HG02571 (cell line): ENCODE data around the gene RBM19.

ENCODE experiments used
- ATAC-seq: cut with Tn5 transposase; IDR thresholded peaks from one replicate; pipeline ENCODE4 v1.9.1; 2021; ENCODE audit warnings: mild to moderate bottlenecking, moderate library complexity; ENCODE audit not compliant: unreplicated experiment

The RBM19 gene

GRCh38 chr12:113957627-113958026 lies 8.5 kb downstream of the RBM19 start:
- ATAC-seq = no peak

GRCh38 chr12:113955109-113955970 lies 10.8 kb downstream of the RBM19 start:
- ATAC-seq = no peak

DNA sequence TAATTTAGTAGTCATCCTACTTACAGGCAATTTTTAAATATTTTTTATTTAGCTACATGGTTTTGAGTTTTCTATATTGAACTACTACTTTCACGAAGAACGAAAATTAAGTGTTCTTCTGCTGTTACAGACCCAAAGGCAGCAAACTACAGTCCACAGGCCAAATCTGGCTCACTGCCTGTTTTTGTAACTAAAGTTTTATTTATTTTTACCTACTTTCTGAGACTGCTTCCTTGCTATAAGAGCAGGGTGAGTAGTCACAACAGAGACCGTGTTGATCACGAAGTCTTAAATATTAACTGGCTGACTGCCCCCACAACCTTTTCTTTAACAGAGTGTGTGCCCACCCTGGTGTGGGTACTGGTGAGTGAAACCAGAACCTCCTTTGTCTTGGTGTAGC lies 11.6 kb downstream of the RBM19 start:
- ATAC-seq = no peak

- no peak for ATAC-seq
Measured at GRCh38 chr12:113950873-113951272, 15.3 kb downstream of the RBM19 start.

DNA sequence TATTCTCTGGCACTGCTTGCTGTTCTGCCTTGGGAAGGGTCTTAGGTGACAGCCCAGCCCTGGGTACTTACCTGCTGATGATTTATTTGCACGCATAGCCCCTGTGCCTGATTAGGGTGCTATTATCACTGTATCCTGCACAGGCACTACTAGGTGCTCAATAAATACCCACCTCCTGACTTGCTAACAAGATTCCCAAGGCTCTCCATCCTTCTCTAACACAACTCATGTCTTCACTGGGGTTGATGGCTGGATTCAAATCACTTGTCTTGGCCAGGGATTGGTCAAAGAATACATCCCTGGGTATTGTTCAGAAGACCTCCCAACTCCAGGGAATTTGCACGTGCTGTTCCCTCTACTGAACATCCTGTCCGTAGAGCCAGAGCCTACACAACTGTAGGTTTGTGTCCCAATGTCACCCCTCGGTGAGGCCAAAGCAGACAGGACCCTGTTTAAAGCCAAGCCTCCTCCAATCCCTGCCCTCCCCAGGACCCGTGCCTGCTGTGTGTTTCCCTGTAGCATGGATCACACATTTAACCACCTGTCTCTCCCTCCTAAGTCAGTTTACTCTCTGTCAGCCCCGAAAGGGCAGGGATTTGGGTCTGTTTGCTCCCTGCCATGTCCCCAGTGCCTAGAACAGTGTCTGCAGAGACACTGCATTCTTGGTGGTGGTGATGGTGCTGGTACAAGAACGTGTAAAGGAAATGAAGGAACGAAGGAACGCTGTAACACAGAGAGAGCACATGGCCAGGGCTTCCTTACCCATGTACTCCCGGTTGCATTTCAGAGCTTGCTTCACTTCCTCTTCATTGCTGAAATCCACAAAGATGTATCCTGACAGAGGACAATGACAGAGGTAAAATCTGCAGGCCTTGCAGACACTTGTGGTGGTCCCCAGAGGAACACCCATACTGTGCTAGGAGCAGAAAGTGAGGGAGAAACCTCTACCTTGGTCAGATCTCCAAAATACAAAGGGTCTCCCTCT lies 16.5 kb downstream of the RBM19 start:
- ATAC-seq = no peak

DNA sequence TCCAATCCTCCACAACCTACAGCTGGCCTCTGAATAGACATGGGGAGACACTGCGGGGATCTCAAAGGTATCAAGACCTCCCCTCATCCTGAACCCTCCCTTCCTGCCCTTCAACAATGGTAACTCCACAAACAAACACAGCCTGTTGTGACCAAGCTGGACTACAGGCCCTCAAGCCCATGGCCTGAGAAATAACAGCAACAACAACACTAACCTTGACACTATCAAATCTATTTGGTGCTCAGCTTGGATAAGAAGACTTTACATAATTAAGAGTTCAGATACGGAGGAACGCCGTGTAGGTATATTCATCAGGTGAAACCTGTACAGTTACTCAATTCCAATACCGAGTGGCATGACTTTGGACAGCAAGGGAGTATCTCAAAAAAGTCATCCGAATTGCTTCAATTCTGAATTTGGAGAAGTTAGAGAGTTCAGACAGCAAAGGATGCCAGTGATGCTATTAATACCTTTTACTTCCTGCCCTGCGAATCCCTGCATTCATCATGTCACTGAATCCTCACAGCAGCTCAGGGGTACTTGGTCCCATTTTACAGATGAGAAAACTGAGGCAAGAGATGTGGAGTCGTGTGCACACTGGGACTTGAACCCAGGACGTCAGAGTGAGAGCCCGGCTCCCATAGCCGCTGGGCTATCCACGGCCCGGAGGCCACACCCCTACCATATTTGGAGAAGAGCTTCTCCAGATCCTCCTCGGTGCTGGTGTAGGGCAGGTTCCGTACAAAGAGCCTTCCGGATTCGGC lies 17.8 kb downstream of the RBM19 start:
- ATAC-seq = no peak

DNA sequence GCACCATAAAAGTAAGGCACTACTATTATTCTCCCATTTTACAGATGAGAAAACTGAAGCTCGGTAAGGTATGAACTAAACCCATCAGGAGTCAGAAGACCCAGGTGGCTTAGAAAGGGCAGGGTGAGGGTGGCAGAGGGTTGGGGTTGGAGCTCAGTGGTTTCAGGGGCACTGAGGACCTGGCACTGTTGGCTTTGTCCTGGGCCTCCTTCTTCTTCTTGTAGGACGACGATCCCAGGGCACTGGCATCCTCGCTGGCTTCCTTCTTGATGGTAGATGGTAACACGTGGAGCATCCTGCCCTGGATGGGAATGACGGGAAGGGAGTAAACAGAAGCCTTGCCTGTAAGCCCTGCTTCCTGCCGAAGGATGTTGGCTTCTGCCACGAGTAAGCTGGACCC lies 19.9 kb downstream of the RBM19 start:
- no peak for ATAC-seq

- no peak for ATAC-seq
Measured at GRCh38 chr12:113945174-113946173, 20.7 kb downstream of the RBM19 start.

DNA sequence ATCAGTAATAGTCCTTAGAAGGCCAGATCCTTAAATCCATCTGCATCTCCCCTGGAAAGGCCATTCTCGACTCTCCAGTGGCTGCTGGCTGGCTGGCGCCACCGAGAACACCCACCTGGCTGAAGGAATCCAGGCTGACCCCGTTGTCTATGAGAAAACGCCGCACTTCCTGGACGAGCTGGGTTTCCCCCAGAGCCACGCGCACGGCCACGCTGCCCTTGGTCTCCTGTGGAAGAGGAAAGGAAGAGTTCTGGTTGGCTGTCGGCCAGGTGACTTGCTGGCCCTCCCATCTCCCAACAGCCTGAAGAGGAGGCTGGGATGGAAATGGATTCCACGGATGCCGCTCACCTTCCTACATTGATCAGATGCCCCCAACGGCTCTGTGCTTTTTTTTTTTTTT lies 23.9 kb downstream of the RBM19 start:
- ATAC-seq = no peak

GRCh38 chr12:113941208-113941486 lies 25.0 kb downstream of the RBM19 start:
- ATAC-seq = no peak

DNA sequence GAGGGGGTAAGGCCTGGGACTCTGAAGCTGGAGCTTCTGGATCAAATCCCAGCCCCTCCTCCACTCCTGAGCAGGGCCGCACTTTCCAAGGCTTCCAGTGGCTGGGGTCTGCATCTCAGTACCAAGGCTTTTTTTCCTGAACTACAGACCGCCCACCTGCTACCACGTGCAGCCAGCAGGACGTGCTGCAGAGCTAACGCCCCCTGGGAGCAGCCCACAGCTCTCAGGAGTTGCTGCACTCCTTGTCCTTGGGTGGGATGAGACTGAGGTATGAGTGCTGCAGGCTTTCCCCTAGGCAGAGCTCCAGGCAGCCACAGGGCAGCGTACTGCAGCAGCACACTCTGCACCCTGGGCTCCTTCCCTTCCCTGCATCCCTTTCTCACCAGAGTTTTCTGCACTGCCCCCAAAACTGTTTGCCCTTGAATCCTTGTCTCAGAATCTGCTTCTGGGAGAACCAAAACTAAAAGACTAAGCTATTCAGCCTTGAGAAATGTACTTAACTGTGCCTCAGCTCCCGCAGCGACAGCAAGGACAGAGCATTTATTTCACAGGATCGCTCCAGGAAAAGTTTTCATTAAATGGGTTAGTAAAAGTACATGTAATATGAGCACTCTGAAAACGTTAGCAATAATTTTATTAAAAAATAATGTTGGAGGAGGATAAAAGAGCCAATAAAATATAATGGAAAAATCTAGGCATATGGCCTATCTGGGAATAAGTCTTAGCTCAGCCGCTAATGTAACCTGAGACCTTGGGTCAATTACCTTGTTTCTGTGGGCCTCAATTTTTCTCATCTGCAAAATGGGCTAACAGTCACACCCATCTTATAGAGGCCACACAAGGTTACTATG lies 25.5 kb downstream of the RBM19 start:
- no peak for ATAC-seq

GRCh38 chr12:113939867-113940266 lies 26.3 kb downstream of the RBM19 start:
- no peak for ATAC-seq

DNA sequence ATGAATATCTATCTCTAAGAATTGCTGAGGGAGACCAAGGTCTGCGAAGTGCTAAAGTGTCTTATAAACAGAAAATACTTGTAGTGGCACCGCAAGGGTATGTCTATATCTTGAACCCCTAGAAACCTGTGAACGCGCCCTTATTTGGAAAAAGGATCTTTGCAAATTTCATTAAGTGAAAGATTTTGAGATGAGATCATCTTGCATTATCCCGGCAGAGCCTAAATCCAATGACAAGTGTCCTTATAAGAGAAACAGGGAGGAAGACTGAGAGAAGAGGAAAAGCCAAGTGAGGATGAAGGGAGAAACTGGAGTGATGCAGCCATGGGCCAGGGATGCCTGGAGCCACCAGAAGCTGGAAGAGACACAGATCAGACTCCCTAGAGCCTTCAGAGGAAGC lies 27.7 kb downstream of the RBM19 start:
- ATAC-seq = no peak

GRCh38 chr12:113936460-113936859 lies 29.7 kb downstream of the RBM19 start:
- ATAC-seq = no peak

DNA sequence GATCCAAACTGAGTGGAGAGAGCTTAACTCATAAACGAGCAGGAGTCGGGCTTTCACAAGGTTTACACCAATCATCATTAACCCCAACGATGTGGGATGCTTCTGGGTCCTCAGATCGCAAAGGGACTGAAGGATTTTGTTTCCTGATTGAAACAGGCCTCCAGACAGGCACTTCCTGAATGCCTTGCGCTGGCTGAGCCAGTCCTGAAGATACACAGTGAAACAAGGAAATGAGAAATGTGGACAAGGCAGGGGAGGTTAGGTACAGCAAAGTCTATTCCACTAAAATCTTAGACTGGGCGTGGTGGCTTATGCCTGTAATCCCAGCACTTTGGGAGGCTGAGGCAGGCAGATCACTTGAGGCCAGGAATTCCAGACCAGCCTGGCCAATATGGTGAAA lies 30.7 kb downstream of the RBM19 start:
- ATAC-seq = no peak

GRCh38 chr12:113934946-113935345 lies 31.2 kb downstream of the RBM19 start:
- ATAC-seq = no peak

DNA sequence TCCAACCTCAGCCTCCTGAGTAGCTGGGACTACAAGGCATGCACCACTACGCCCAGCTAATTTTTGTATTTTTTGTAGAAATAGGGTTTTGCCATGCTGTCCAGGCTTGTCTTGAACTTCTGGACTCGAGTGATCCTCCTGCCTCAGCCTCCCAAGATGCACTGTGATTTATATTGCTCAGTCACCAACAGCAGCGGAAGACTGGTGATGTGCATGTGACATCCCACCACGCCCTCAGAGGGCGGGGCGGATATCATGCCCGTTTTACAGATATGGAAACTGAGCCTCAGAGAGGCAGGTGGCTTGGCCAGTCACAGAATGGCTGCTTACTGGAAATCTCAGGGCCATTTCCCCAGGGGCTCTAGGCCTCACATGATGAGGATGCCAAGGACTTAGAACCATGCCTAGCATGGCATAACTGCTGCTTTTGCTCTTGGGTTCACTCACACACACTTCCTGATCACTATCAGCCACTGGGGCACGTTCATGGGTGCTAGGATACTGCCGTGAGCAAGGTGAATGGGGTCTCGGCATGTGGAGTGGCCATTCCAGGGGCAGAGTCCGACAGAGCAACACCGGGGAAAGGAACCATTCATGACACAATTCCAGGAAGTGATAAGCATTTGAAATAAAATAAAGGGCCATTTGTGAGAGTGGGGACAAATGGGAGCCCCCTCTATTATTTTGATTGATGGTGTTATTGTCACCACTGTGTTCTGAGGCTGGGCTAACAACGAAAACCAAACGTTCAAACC lies 31.9 kb downstream of the RBM19 start:
- no peak for ATAC-seq

- ATAC-seq = no peak
Measured at GRCh38 chr12:113933201-113933786, 32.8 kb downstream of the RBM19 start.
